Astrocyte of the cerebellum (primary cell): ENCODE results near the gene DHX58.

Source experiments
- DNase-seq: peaks from one replicate; pipeline ENCODE4 v3.0.0-alpha.2; 2011; ENCODE audit warnings: low read depth
- H3K4me3 ChIP-seq: 2 replicates; pipeline ENCODE4 v1.5.1; 2011; ENCODE audit warnings: mild to moderate bottlenecking, low read depth, low read length, moderate library complexity
- CTCF ChIP-seq: IDR thresholded peaks from 2 replicates; pipeline ENCODE4 v1.5.1; 2012; ENCODE audit warnings: low read length, low read depth, moderate library complexity, mild to moderate bottlenecking; ENCODE audit errors: missing control alignments
- in situ Hi-C: cut with HindIII; loops from 2 replicates; pipeline ENCODE4 v1.10.0; 2017; ENCODE audit warnings: low sequenced_read_pairs

DHX58 gene

GRCh38 chr17:42087042-42087701, 25.3 kb downstream of the DHX58 start:
- in situ Hi-C loops = no loop called here
- no peak for TF ChIP-seq CTCF
- DNase-seq = no peak
- H3K4me3 ChIP-seq = no peak overlapping the region

GRCh38 chr17:42081516-42082129, 30.9 kb downstream of the DHX58 start:
- H3K4me3 ChIP-seq = no peak overlapping the region
- TF ChIP-seq CTCF = no peak
- in situ Hi-C loops = loop anchor here (5.0 kb wide), 1 partner anchor 54 kb away; no protein-coding TSS in a partner anchor
- no peak for DNase-seq

GRCh38 chr17:42079541-42079940, 33.0 kb downstream of the DHX58 start:
- no peak for DNase-seq
- TF ChIP-seq CTCF = no peak
- no peak overlapping the region for H3K4me3 ChIP-seq
- in situ Hi-C loops = no loop called here

GRCh38 chr17:42078396-42079043, 34.0 kb downstream of the DHX58 start:
- DNase-seq = no peak
- in situ Hi-C loops = no loop called here
- H3K4me3 ChIP-seq = no peak overlapping the region
- no peak for TF ChIP-seq CTCF

GRCh38 chr17:42077755-42078154, 34.8 kb downstream of the DHX58 start:
- TF ChIP-seq CTCF = no peak
- in situ Hi-C loops = no loop called here
- no peak for DNase-seq
- H3K4me3 ChIP-seq = no peak overlapping the region

- no peak for DNase-seq
- in situ Hi-C loops = no loop called here
- no peak overlapping the region for H3K4me3 ChIP-seq
- no peak for TF ChIP-seq CTCF
Measured at GRCh38 chr17:42076797-42077559, 35.5 kb downstream of the DHX58 start.
